DMS79 treated with DMSO at 0.1 percent for 48 hours (cell line): ENCODE data around the gene TIMP3.
"Not testable (repeated sequence)": the region's sequence is repeated elsewhere in the genome, so short reads cannot be mapped to it uniquely, and the experiment has no call there.

Source experiments
- DNase-seq: peaks from one replicate; lab custom pipeline; 2025; lab: John Stamatoyannopoulos, UW

Gene TIMP3

GRCh38 chr22:32801537-32802236, at the start of gene TIMP3:
TIMP3 (plus strand) TSS chr22:32801705; CDS start chr22:32802002, 297 bp downstream.
- DNase-seq: peak; percentile 4

GRCh38 chr22:32752326-32752725, 49.2 kb upstream of the TIMP3 start:
- DNase-seq: no peak

- DNase-seq: no peak
These were observed 48.5 kb upstream of the TIMP3 start for GRCh38 chr22:32752816-32753520.

- no peak for DNase-seq
These were observed 47.9 kb upstream of the TIMP3 start for GRCh38 chr22:32753591-32753990.

- DNase-seq: no peak
These were observed 47.0 kb upstream of the TIMP3 start for GRCh38 chr22:32754413-32755041.

- DNase-seq: not testable (repeated sequence)
These were observed 44.3 kb upstream of the TIMP3 start for GRCh38 chr22:32757086-32757762.

GRCh38 chr22:32758866-32759385, 42.6 kb upstream of the TIMP3 start:
- DNase-seq: no peak

- DNase-seq: no peak
These were observed 41.1 kb upstream of the TIMP3 start for GRCh38 chr22:32760396-32760795.

GRCh38 chr22:32760815-32761214, 40.7 kb upstream of the TIMP3 start:
- DNase-seq: no peak

- no peak for DNase-seq
These were observed 40.1 kb upstream of the TIMP3 start for GRCh38 chr22:32761251-32761903.

- DNase-seq: no peak
These were observed 37.0 kb upstream of the TIMP3 start for GRCh38 chr22:32764330-32765131.

GRCh38 chr22:32765132-32765618, 36.3 kb upstream of the TIMP3 start:
- no peak for DNase-seq

GRCh38 chr22:32771756-32772155, 29.7 kb upstream of the TIMP3 start:
- no peak for DNase-seq

GRCh38 chr22:32775957-32776356, 25.5 kb upstream of the TIMP3 start:
- DNase-seq: no peak

- no peak for DNase-seq
These were observed 25.1 kb upstream of the TIMP3 start for GRCh38 chr22:32776397-32776796.

- no peak for DNase-seq
These were observed 24.7 kb upstream of the TIMP3 start for GRCh38 chr22:32776802-32777201.

GRCh38 chr22:32777987-32778386, 23.5 kb upstream of the TIMP3 start:
- no peak for DNase-seq

- no peak for DNase-seq
These were observed 20.7 kb upstream of the TIMP3 start for GRCh38 chr22:32780726-32781310.

- no peak for DNase-seq
These were observed 19.8 kb upstream of the TIMP3 start for GRCh38 chr22:32781695-32782094.

- no peak for DNase-seq
These were observed 16.0 kb upstream of the TIMP3 start for GRCh38 chr22:32785321-32786026.
